Nephron progenitor cell (in vitro differentiated cells): Measurements from ENCODE around the gene FAM83E.

Experiments
- DNase-seq: peaks from one replicate; pipeline ENCODE4 v3.0.0; 2021
- H3K27ac Mint-ChIP-seq: 2 replicates; pipeline ENCODE4 v1.8.0; 2021; ENCODE audit warnings: mild to moderate bottlenecking, moderate library complexity, mixed read lengths
- H3K27me3 Mint-ChIP-seq: 2 replicates; pipeline ENCODE4 v1.8.0; 2021; ENCODE audit warnings: mild to moderate bottlenecking, low read depth, mixed read lengths; ENCODE audit not compliant: poor library complexity
- H3K36me3 Mint-ChIP-seq: 2 replicates; pipeline ENCODE4 v1.8.0; 2021; ENCODE audit warnings: low read depth, mixed read lengths
- H3K4me1 Mint-ChIP-seq: 2 replicates; pipeline ENCODE4 v1.8.0; 2021; ENCODE audit warnings: mixed read lengths
- H3K4me3 Mint-ChIP-seq: 2 replicates; pipeline ENCODE4 v1.8.0; 2021; ENCODE audit warnings: mild to moderate bottlenecking, moderate library complexity, mixed read lengths
- H3K9me3 Mint-ChIP-seq: 2 replicates; pipeline ENCODE4 v1.8.0; 2021; ENCODE audit warnings: mild to moderate bottlenecking, moderate library complexity, mixed read lengths
- TF ChIP-seq, protein P1 (sequence below): fragments of 200-600 bp; sonication (generic); IDR thresholded peaks from 2 replicates; pipeline ENCODE4 v1.5.0; 2021; ENCODE audit warnings: antibody characterized with exemption

FAM83E gene

GRCh38 chr19:48614436-48615230 is at the start of gene FAM83E:
Gene FAM83E, minus strand, starts transcription at chr19:48615076. Its CDS starts 1,704 bp downstream, at chr19:48613372.
- Mint-ChIP-seq H3K9me3 (no peaks in the 10 kb centered on the region), H3K27me3 (no peaks in the 10 kb centered on the region), H3K36me3 (peaks cover 19% of the 10 kb centered on the region), H3K27ac (peak within 1 kb of the TSS; percentile 98), H3K4me3 (peak within 1 kb of the TSS; percentile 52), H3K4me1 (peaks cover 54% of the 10 kb centered on the region)
- TF ChIP-seq, protein P1, sequence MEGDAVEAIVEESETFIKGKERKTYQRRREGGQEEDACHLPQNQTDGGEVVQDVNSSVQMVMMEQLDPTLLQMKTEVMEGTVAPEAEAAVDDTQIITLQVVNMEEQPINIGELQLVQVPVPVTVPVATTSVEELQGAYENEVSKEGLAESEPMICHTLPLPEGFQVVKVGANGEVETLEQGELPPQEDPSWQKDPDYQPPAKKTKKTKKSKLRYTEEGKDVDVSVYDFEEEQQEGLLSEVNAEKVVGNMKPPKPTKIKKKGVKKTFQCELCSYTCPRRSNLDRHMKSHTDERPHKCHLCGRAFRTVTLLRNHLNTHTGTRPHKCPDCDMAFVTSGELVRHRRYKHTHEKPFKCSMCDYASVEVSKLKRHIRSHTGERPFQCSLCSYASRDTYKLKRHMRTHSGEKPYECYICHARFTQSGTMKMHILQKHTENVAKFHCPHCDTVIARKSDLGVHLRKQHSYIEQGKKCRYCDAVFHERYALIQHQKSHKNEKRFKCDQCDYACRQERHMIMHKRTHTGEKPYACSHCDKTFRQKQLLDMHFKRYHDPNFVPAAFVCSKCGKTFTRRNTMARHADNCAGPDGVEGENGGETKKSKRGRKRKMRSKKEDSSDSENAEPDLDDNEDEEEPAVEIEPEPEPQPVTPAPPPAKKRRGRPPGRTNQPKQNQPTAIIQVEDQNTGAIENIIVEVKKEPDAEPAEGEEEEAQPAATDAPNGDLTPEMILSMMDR, result no peak
- DNase-seq, result no peak

GRCh38 chr19:48664476-48664875 is 49.6 kb upstream of the FAM83E start:
- Mint-ChIP-seq H3K27ac (no peak overlapping the region), H3K27me3 (peaks cover 2% of the 10 kb centered on the region), H3K4me3 (no peak overlapping the region), H3K36me3 (no peaks in the 10 kb centered on the region), H3K4me1 (peaks cover 26% of the 10 kb centered on the region), H3K9me3 (peaks cover under 1% of the 10 kb centered on the region)
- TF ChIP-seq, protein P1, result no peak
- DNase-seq, result no peak

GRCh38 chr19:48663667-48664066 is 48.8 kb upstream of the FAM83E start:
- Mint-ChIP-seq H3K9me3 (no peaks in the 10 kb centered on the region), H3K36me3 (no peaks in the 10 kb centered on the region), H3K4me1 (peaks cover 26% of the 10 kb centered on the region), H3K4me3 (no peak overlapping the region), H3K27me3 (peaks cover 6% of the 10 kb centered on the region), H3K27ac (no peak overlapping the region)
- DNase-seq, result no peak
- TF ChIP-seq, protein P1, result no peak

GRCh38 chr19:48661711-48662090 is 46.8 kb upstream of the FAM83E start:
- H3K36me3 Mint-ChIP-seq, result no peaks in the 10 kb centered on the region
- H3K27me3 Mint-ChIP-seq, result peaks cover 11% of the 10 kb centered on the region
- peaks cover 27% of the 10 kb centered on the region for H3K4me1 Mint-ChIP-seq
- DNase-seq, result no peak
- H3K4me3 Mint-ChIP-seq, result no peak overlapping the region
- TF ChIP-seq, protein P1, result no peak
- H3K27ac Mint-ChIP-seq, result no peak overlapping the region
- H3K9me3 Mint-ChIP-seq, result no peaks in the 10 kb centered on the region

GRCh38 chr19:48660852-48661710 is 46.2 kb upstream of the FAM83E start:
- Mint-ChIP-seq H3K4me3 (no peak overlapping the region), H3K9me3 (no peaks in the 10 kb centered on the region), H3K27me3 (peaks cover 11% of the 10 kb centered on the region), H3K4me1 (peaks cover 29% of the 10 kb centered on the region), H3K27ac (no peak overlapping the region), H3K36me3 (no peaks in the 10 kb centered on the region)
- TF ChIP-seq, protein P1, result no peak
- peak; percentile 47 for DNase-seq
